HG03175 (cell line): Measurements from ENCODE around the gene GDPGP1.
"Not testable (repeated sequence)": the region's sequence is repeated elsewhere in the genome, so short reads cannot be mapped to it uniquely, and the experiment has no call there.

Source experiments
- ATAC-seq: cut with Tn5 transposase; IDR thresholded peaks from one replicate; pipeline ENCODE4 v1.9.1; 2021; ENCODE audit warnings: mild to moderate bottlenecking, moderate library complexity; ENCODE audit not compliant: unreplicated experiment

Gene GDPGP1

GRCh38 chr15:90259524-90259923, 25.5 kb downstream of the GDPGP1 start:
- ATAC-seq = peak; percentile 81

GRCh38 chr15:90260731-90261130, 26.7 kb downstream of the GDPGP1 start:
- ATAC-seq = not testable (repeated sequence)

GRCh38 chr15:90261811-90262210, 27.8 kb downstream of the GDPGP1 start:
- ATAC-seq = no peak

GRCh38 chr15:90262426-90262825, 28.4 kb downstream of the GDPGP1 start:
- ATAC-seq = no peak

GRCh38 chr15:90264671-90265070, 30.7 kb downstream of the GDPGP1 start:
- no peak for ATAC-seq

- peak; percentile 94 for ATAC-seq
These were observed 31.5 kb downstream of the GDPGP1 start, which contains the start of gene NGRN for GRCh38 chr15:90265271-90266060. TSS of gene NGRN (plus strand) at chr15:90265672. CDS start at chr15:90265713, 41 bp downstream.

GRCh38 chr15:90266061-90266431, 32.0 kb downstream of the GDPGP1 start:
- ATAC-seq = no peak

- ATAC-seq = no peak
These were observed 32.5 kb downstream of the GDPGP1 start for GRCh38 chr15:90266485-90266884.

- ATAC-seq = no peak
These were observed 34.4 kb downstream of the GDPGP1 start for GRCh38 chr15:90268415-90268814.

GRCh38 chr15:90270502-90271150, 36.6 kb downstream of the GDPGP1 start:
- no peak for ATAC-seq

GRCh38 chr15:90271459-90272166, 37.6 kb downstream of the GDPGP1 start:
- no peak for ATAC-seq

- ATAC-seq = not testable (repeated sequence)
These were observed 44.5 kb downstream of the GDPGP1 start for GRCh38 chr15:90278467-90278866.

- ATAC-seq = not testable (repeated sequence)
These were observed 46.7 kb downstream of the GDPGP1 start for GRCh38 chr15:90280743-90281142.

- ATAC-seq = not testable (repeated sequence)
These were observed 47.6 kb downstream of the GDPGP1 start for GRCh38 chr15:90281637-90282036.

GRCh38 chr15:90286678-90287077, 52.7 kb downstream of the GDPGP1 start:
- ATAC-seq = no peak

- no peak for ATAC-seq
These were observed 53.1 kb downstream of the GDPGP1 start for GRCh38 chr15:90287101-90287500.

GRCh38 chr15:90287946-90288345, 53.9 kb downstream of the GDPGP1 start:
- ATAC-seq = no peak

- no peak for ATAC-seq
These were observed 57.8 kb downstream of the GDPGP1 start for GRCh38 chr15:90291679-90292356.

- ATAC-seq = not testable (repeated sequence)
These were observed 59.2 kb downstream of the GDPGP1 start for GRCh38 chr15:90293040-90293810.

GRCh38 chr15:90294159-90294558, 60.1 kb downstream of the GDPGP1 start:
- no peak for ATAC-seq
